ENCODE measurements around the gene ZNRF1.

ZNRF1 gene

DNA sequence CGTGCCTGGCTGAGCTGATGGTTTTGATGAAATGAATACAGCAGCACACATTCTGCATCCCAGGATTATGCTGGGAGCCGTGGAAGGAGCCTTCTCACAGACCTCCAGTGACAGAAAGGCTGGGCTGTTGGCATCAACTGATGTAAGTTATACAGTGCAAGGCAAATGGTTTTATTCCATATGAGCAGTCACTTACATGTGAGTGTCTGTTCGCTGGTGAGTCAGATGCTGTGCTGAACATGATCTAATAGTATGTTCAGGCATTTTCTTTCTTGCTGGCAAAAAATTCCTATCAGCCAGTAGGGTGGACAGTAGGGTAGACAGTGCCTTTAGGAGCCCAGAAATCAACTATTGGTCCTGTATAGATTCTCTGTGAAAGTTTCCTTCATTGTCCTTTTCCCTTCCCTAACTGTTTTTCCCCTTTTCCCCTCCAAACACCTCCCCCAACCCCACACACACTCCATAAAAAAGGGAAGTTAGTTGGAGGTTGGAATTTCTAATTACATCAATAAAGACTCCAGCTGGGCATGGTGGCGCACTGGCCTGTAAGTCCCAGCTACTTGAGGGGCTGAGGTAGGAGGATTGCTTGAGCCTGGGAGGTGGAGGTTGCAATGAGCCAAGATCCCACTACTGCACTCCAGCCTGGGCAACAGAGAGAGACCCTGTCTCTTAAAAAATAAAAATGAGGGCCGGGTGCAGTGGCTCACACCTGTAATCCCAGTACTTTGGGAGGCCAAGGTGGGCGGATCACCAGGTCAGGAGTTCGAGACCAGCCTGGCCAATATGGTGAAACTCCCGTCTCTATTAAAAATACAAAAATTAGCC is 81.6 kb downstream of the ZNRF1 start:
- TF ChIP-seq, protein P1, sequence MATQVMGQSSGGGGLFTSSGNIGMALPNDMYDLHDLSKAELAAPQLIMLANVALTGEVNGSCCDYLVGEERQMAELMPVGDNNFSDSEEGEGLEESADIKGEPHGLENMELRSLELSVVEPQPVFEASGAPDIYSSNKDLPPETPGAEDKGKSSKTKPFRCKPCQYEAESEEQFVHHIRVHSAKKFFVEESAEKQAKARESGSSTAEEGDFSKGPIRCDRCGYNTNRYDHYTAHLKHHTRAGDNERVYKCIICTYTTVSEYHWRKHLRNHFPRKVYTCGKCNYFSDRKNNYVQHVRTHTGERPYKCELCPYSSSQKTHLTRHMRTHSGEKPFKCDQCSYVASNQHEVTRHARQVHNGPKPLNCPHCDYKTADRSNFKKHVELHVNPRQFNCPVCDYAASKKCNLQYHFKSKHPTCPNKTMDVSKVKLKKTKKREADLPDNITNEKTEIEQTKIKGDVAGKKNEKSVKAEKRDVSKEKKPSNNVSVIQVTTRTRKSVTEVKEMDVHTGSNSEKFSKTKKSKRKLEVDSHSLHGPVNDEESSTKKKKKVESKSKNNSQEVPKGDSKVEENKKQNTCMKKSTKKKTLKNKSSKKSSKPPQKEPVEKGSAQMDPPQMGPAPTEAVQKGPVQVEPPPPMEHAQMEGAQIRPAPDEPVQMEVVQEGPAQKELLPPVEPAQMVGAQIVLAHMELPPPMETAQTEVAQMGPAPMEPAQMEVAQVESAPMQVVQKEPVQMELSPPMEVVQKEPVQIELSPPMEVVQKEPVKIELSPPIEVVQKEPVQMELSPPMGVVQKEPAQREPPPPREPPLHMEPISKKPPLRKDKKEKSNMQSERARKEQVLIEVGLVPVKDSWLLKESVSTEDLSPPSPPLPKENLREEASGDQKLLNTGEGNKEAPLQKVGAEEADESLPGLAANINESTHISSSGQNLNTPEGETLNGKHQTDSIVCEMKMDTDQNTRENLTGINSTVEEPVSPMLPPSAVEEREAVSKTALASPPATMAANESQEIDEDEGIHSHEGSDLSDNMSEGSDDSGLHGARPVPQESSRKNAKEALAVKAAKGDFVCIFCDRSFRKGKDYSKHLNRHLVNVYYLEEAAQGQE (IDR thresholded peaks at IDR 0.05; ENCODE audit: insufficient read depth in 1 of 2, low read depth in 2 of 2, low read length in 2 of 2), result no peak
- TF ChIP-seq POLR2AphosphoS5 (IDR thresholded peaks at IDR 0.05; ENCODE audit: low read depth, low read length), result no peak
- TF ChIP-seq FOXP2 (optimal IDR thresholded peaks at IDR 0.05; ENCODE audit: borderline replicate concordance, extremely low read depth, extremely low read length, insufficient read depth), result no peak
- no peak for TF ChIP-seq SIN3A (IDR thresholded peaks at IDR 0.05; ENCODE audit: borderline replicate concordance, insufficient read depth, low read length)
- TF ChIP-seq TAF1 (IDR thresholded peaks at IDR 0.05; ENCODE audit: borderline replicate concordance, insufficient read depth, low read length), result no peak

DNA sequence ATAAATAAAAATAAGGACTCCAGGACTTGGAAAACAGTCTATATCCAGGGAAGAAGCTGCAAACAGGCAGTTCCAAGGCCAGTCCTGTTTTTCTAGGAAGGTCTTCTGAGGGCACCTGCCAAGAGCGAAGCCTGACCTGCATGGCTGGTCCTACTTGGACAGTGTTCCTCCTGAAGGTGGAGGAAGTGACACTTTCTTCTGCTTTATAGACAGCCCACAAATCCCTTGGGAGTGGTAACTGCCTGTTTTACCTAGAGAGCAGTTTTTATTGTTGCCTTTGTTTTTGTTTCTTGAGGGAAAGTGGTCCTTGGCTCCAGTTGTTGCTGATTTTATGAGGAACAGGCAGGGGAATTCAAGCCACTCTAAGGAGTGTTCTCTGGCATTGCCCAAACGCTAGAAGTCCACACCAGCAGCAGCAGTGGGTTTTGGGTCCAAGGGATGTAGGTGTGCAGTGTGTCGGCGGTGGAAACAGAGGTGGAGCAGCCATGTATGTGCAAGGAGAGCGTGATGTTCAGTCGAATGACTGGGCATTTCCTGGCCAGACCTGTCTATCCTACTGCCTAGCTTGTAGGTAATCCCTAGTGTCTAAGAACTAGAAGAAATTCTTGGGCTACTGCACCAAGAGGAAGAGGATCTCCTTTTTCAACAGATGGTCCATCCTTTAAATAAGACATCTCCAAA is 82.5 kb downstream of the ZNRF1 start:
- TF ChIP-seq, protein P1 (IDR thresholded peaks at IDR 0.05; ENCODE audit: insufficient read depth in 1 of 2, low read depth in 2 of 2, low read length in 2 of 2), result no peak
- TF ChIP-seq TAF1 (IDR thresholded peaks at IDR 0.05; ENCODE audit: borderline replicate concordance, insufficient read depth, low read length) (no peak), FOXP2 (optimal IDR thresholded peaks at IDR 0.05; ENCODE audit: borderline replicate concordance, extremely low read depth, extremely low read length, insufficient read depth) (no peak), POLR2AphosphoS5 (IDR thresholded peaks at IDR 0.05; ENCODE audit: low read depth, low read length) (no peak), SIN3A (IDR thresholded peaks at IDR 0.05; ENCODE audit: borderline replicate concordance, insufficient read depth, low read length) (no peak)

GRCh38 chr16:75083813-75084212 is 85.0 kb downstream of the ZNRF1 start:
- TF ChIP-seq FOXP2 (optimal IDR thresholded peaks at IDR 0.05; ENCODE audit: borderline replicate concordance, extremely low read depth, extremely low read length, insufficient read depth), result no peak
- TF ChIP-seq, protein P1 (IDR thresholded peaks at IDR 0.05; ENCODE audit: insufficient read depth in 1 of 2, low read depth in 2 of 2, low read length in 2 of 2), result no peak
- TF ChIP-seq SIN3A (IDR thresholded peaks at IDR 0.05; ENCODE audit: borderline replicate concordance, insufficient read depth, low read length), result no peak
- TF ChIP-seq POLR2AphosphoS5 (IDR thresholded peaks at IDR 0.05; ENCODE audit: low read depth, low read length), result no peak
- no peak for TF ChIP-seq TAF1 (IDR thresholded peaks at IDR 0.05; ENCODE audit: borderline replicate concordance, insufficient read depth, low read length)

- no peak for TF ChIP-seq FOXP2 (optimal IDR thresholded peaks at IDR 0.05; ENCODE audit: borderline replicate concordance, extremely low read depth, extremely low read length, insufficient read depth)
- TF ChIP-seq, protein P1 (IDR thresholded peaks at IDR 0.05; ENCODE audit: insufficient read depth in 1 of 2, low read depth in 2 of 2, low read length in 2 of 2), result no peak
- TF ChIP-seq POLR2AphosphoS5 (IDR thresholded peaks at IDR 0.05; ENCODE audit: low read depth, low read length), result no peak
- TF ChIP-seq TAF1 (IDR thresholded peaks at IDR 0.05; ENCODE audit: borderline replicate concordance, insufficient read depth, low read length), result no peak
Observed at GRCh38 chr16:75085556-75085955, 86.7 kb downstream of the ZNRF1 start.

All from PFSK-1 (cell line).